SK-N-SH (cell line): Measurements from ENCODE around the gene KAT14. TPM values are rescaled to one million over a fixed set of nuclear protein-coding genes. Genes with fewer than 3 reads are reported as not detected.

Experiments used
- CTCF ChIA-PET: fragments of 300-600, 350-600 bp; formaldehyde crosslinking; extraction: SDS; loops from one replicate; lab custom pipeline; 2021; lab: Yijun Ruan, JAX
- POLR2A ChIA-PET: fragments of 350-600 bp; sonication (Branson Sonifier 250); formaldehyde crosslinking; extraction: SDS; loops from one replicate; lab custom pipeline; 2020; ENCODE audit warnings: antibody characterized with exemption, inconsistent platforms; lab: Yijun Ruan, JAX
- DNase-seq: peaks from one replicate; pipeline ENCODE4 v3.0.0; 2012
- H2AFZ ChIP-seq: fragments of 200-600 bp; sonication (generic); 2 replicates; pipeline ENCODE4 v1.8.1; 2016; ENCODE audit warnings: antibody characterized with exemption, mild to moderate bottlenecking, low read depth
- H3F3A ChIP-seq: fragments of 200-600 bp; sonication (generic); replicated peaks from 2 replicates; pipeline ENCODE3; 2016; ENCODE audit warnings: antibody characterized with exemption, mild to moderate bottlenecking; ENCODE audit not compliant: insufficient read depth
- H3K27ac ChIP-seq, 2 experiments: fragments of 200-500 bp in 1 of 2; fragments of 200-600 bp in 1 of 2; sonication (Bioruptor generic) in 1 of 2; sonication (generic), shearing (Covaris generic) in 1 of 2; 2 replicates each; pipeline versions ENCODE4 v1.5.1 to v1.6.1; 2014 to 2016; ENCODE audit warnings: low read depth in 2 of 2, inconsistent platforms in 1 of 2, low read length in 1 of 2, mild to moderate bottlenecking in 1 of 2, mixed read lengths in 1 of 2
- H3K27me3 ChIP-seq: fragments of 200-600 bp; sonication (generic), shearing (Covaris generic); 2 replicates; pipeline ENCODE4 v1.6.1; 2016; ENCODE audit warnings: mixed run types; ENCODE audit not compliant: insufficient read depth
- H3K36me3 ChIP-seq, 2 experiments: fragments of 200-500 bp in 1 of 2; fragments of 200-600 bp in 1 of 2; sonication (Bioruptor generic) in 1 of 2; sonication (generic) in 1 of 2; replicated peaks in 1 of 2; 2 replicates each; pipeline versions ENCODE3 to v1.5.1; 2014 to 2016; ENCODE audit warnings: low read length in 1 of 2, mild to moderate bottlenecking in 1 of 2; ENCODE audit not compliant: insufficient read depth in 2 of 2, control insufficient read depth in 1 of 2
- H3K4me1 ChIP-seq, 2 experiments: fragments of 200-500 bp in 1 of 2; fragments of 200-600 bp in 1 of 2; sonication (Bioruptor generic) in 1 of 2; sonication (generic), shearing (Covaris generic) in 1 of 2; 2 replicates each; pipeline versions ENCODE4 v1.5.1 to v1.6.1; 2014 to 2016; ENCODE audit warnings: low read depth in 1 of 2, low read length in 1 of 2, mixed run types in 1 of 2; ENCODE audit not compliant: insufficient read depth in 2 of 2, control insufficient read depth in 1 of 2
- H3K4me2 ChIP-seq: fragments of 200-600 bp; sonication (generic), shearing (Covaris generic); 2 replicates; pipeline ENCODE4 v1.6.1; 2017; ENCODE audit warnings: mixed run types
- H3K4me3 ChIP-seq, 2 experiments: fragments of 200-500 bp in 1 of 2; fragments of 200-600 bp in 1 of 2; sonication (Bioruptor generic) in 1 of 2; sonication (generic), shearing (Covaris generic) in 1 of 2; 2 replicates each; pipeline versions ENCODE4 v1.5.1 to v1.8.1; 2014 to 2016; ENCODE audit warnings: low read depth in 2 of 2, inconsistent platforms in 1 of 2, low read length in 1 of 2, mild to moderate bottlenecking in 1 of 2, mixed read lengths in 1 of 2, moderate library complexity in 1 of 2
- H3K79me2 ChIP-seq: fragments of 200-600 bp; sonication (generic); 2 replicates; pipeline ENCODE4 v1.8.1; 2017; ENCODE audit warnings: mild to moderate bottlenecking; ENCODE audit not compliant: insufficient read depth
- H3K9ac ChIP-seq: fragments of 200-600 bp; sonication (generic); 2 replicates; pipeline ENCODE4 v1.6.1; 2017; ENCODE audit warnings: mixed run types
- H3K9me2 ChIP-seq: fragments of 200-600 bp; sonication (generic); 2 replicates; pipeline ENCODE4 v1.6.1; 2017; ENCODE audit warnings: mixed run types
- H3K9me3 ChIP-seq: fragments of 200-600 bp; sonication (generic); 2 replicates; pipeline ENCODE4 v1.6.1; 2017; ENCODE audit warnings: mixed run types, mild to moderate bottlenecking, moderate library complexity
- H4K20me1 ChIP-seq: fragments of 200-600 bp; sonication (generic); 2 replicates; pipeline ENCODE4 v1.6.1; 2017; ENCODE audit warnings: mild to moderate bottlenecking, mixed run types; ENCODE audit not compliant: insufficient read depth
- CHD2 ChIP-seq: fragments of 150-350 bp; IDR thresholded peaks from 2 replicates; pipeline ENCODE4 v1.6.1; 2018; ENCODE audit warnings: low read length; ENCODE audit not compliant: partially characterized antibody
- ELF1 ChIP-seq: IDR thresholded peaks from 2 replicates; pipeline ENCODE4 v1.4.0; 2012
- EP300 ChIP-seq, 2 experiments: IDR thresholded peaks; 2 replicates each; pipeline versions ENCODE4 v1.4.0 to v1.6.1; 2012; ENCODE audit warnings: borderline replicate concordance in 1 of 2, low read depth in 1 of 2, low read length in 1 of 2
- EZH2phosphoT487 ChIP-seq: fragments of 200-600 bp; sonication (generic); IDR thresholded peaks from 2 replicates; pipeline ENCODE4 v1.6.1; 2017; ENCODE audit warnings: low read depth, mixed run types, mild to moderate bottlenecking, antibody characterized with exemption, moderate library complexity, borderline replicate concordance
- FOXJ3 ChIP-seq: sonication (generic); formaldehyde crosslinking; IDR thresholded peaks from 2 replicates; pipeline ENCODE4 v1.5.1; 2020; ENCODE audit warnings: mild to moderate bottlenecking, missing genetic modification reagents
- FOXM1 ChIP-seq: IDR thresholded peaks from 2 replicates; pipeline ENCODE4 v1.4.0; 2012; ENCODE audit warnings: low read depth, mild to moderate bottlenecking
- GABPA ChIP-seq: IDR thresholded peaks from 2 replicates; pipeline ENCODE4 v1.4.0; 2012; ENCODE audit warnings: low read depth, mild to moderate bottlenecking
- GATA2 ChIP-seq: sonication (generic); formaldehyde crosslinking; IDR thresholded peaks from 2 replicates; pipeline ENCODE4 v1.5.0; 2020; ENCODE audit warnings: mild to moderate bottlenecking, missing genetic modification reagents
- IRF3 ChIP-seq: fragments of 150-350 bp; IDR thresholded peaks from 2 replicates; pipeline ENCODE4 v1.6.1; 2016; ENCODE audit warnings: mild to moderate bottlenecking, low read depth, low read length
- JUND ChIP-seq: IDR thresholded peaks from 2 replicates; pipeline ENCODE4 v1.4.0; 2012
- MAX ChIP-seq: IDR thresholded peaks from 2 replicates; pipeline ENCODE4 v1.4.0; 2012; ENCODE audit warnings: low read depth
- MXI1 ChIP-seq: IDR thresholded peaks from 2 replicates; pipeline ENCODE4 v1.6.1; 2012; ENCODE audit warnings: mild to moderate bottlenecking, low read depth, low read length, improper control_type of control experiment
- NFIC ChIP-seq: IDR thresholded peaks from 2 replicates; pipeline ENCODE4 v1.4.0; 2012; ENCODE audit warnings: borderline replicate concordance
- NRF1 ChIP-seq: IDR thresholded peaks from 2 replicates; pipeline ENCODE4 v1.6.1; 2012; ENCODE audit warnings: low read depth, mild to moderate bottlenecking, low read length
- PBX3 ChIP-seq: IDR thresholded peaks from 2 replicates; pipeline ENCODE4; 2012
- RAD21 ChIP-seq: IDR thresholded peaks from 2 replicates; pipeline ENCODE4 v1.6.1; 2012; ENCODE audit warnings: mild to moderate bottlenecking, low read length
- RFX5 ChIP-seq: IDR thresholded peaks from 2 replicates; pipeline ENCODE4 v1.6.1; 2012; ENCODE audit warnings: mild to moderate bottlenecking, improper control_type of control experiment, low read length
- RXRA ChIP-seq: IDR thresholded peaks from 2 replicates; pipeline ENCODE4 v1.4.0; 2012; ENCODE audit warnings: low read depth, mild to moderate bottlenecking, borderline replicate concordance
- SIN3A ChIP-seq: IDR thresholded peaks from 2 replicates; pipeline ENCODE4 v1.6.1; 2012; ENCODE audit warnings: low read depth, mild to moderate bottlenecking, low read length, moderate library complexity, borderline replicate concordance
- SMC3 ChIP-seq: IDR thresholded peaks from 2 replicates; pipeline ENCODE4 v1.6.1; 2012; ENCODE audit warnings: low read depth, low read length, improper control_type of control experiment
- TEAD4 ChIP-seq: IDR thresholded peaks from 2 replicates; pipeline ENCODE4 v1.4.0; 2012; ENCODE audit warnings: mild to moderate bottlenecking, borderline replicate concordance; ENCODE audit not compliant: insufficient read depth
- WGBS: methylation state at CpG from one replicate; pipeline ENCODE4 v1.1.6; 2017; ENCODE audit warnings: low lambda C conversion rate; 5-methylcytosine and 5-hydroxymethylcytosine counted together
- polyA plus RNA-seq, 3 experiments: library from polyadenylated mRNA; depleted of rRNA; stranded (reverse); fragments of >200 nt; gene quantifications; 2 replicates each; pipeline ENCODE4 v1.2.3, GENCODE V29; 2012

Gene KAT14
- polyA plus RNA-seq, 1 of the 3 experiments (the other 2 are of a cell fraction) = 7.3 TPM

GRCh38 chr20:18090477-18090876 lies 47.2 kb upstream of the KAT14 start:
- Histone ChIP-seq H4K20me1 (no peaks in the 10 kb centered on the region), H3F3A (no peaks in the 10 kb centered on the region), H3K4me2 (no peak overlapping the region), H3K9me3 (no peaks in the 10 kb centered on the region), H3K4me1 (no peaks in the 10 kb centered on the region), H3K27me3 (peaks cover 33% of the 10 kb centered on the region; the same call in 1 of the 2 replicates), H3K27ac (no peak overlapping the region), H3K4me3 (no peak overlapping the region), H3K9ac (no peak overlapping the region), H2AFZ (no peak overlapping the region), H3K9me2 (no peaks in the 10 kb centered on the region), H3K36me3 (no peaks in the 10 kb centered on the region), H3K79me2 (no peaks in the 10 kb centered on the region)
- 61% methylated on average over 5 of the region's 10 CpGs for WGBS
- ChIA-PET POLR2A (no interaction called here), CTCF (interaction anchor here (0.7 to 1.1 kb wide), 2 partner anchors 75 to 530 kb away, joined by 3 read pairs; no protein-coding TSS in a partner anchor)
- TF ChIP-seq TEAD4 (no peak), RXRA (no peak), NRF1 (no peak), EZH2phosphoT487 (no peak), ELF1 (no peak), GABPA (no peak), CHD2 (no peak), PBX3 (no peak), MXI1 (no peak), MAX (no peak), EP300 (IDR thresholded peaks at IDR 0.05; ENCODE audit: borderline replicate concordance in 1 of 2, low read depth in 1 of 2, low read length in 1 of 2) (no peak), SIN3A (no peak), GATA2 (CRISPR knock-in tag) (no peak), RAD21 (no peak)
- DNase-seq = no peak

GRCh38 chr20:18091623-18092022 lies 46.0 kb upstream of the KAT14 start:
- 19% methylated on average over 7 of the region's 7 CpGs for WGBS
- H4K20me1 ChIP-seq = no peaks in the 10 kb centered on the region
- DNase-seq = no peak
- H3K9me2 ChIP-seq = no peaks in the 10 kb centered on the region
- H3K36me3 ChIP-seq = no peaks in the 10 kb centered on the region
- POLR2A ChIA-PET = no interaction called here
- TF ChIP-seq PBX3 (no peak), IRF3 (no peak), EZH2phosphoT487 (no peak), RFX5 (no peak), FOXJ3 (CRISPR knock-in tag) (no peak), GATA2 (CRISPR knock-in tag) (no peak), NFIC (no peak), SIN3A (no peak), CHD2 (no peak), EP300 (IDR thresholded peaks at IDR 0.05; ENCODE audit: borderline replicate concordance in 1 of 2, low read depth in 1 of 2, low read length in 1 of 2) (no peak), FOXM1 (no peak), MAX (no peak), RXRA (no peak), RAD21 (no peak), SMC3 (no peak), JUND (no peak)
- H3K27me3 ChIP-seq = peaks cover 33% of the 10 kb centered on the region; the same call in 1 of the 2 replicates
- no peaks in the 10 kb centered on the region for H3F3A ChIP-seq
- H2AFZ ChIP-seq = no peak overlapping the region
- no peaks in the 10 kb centered on the region for H3K79me2 ChIP-seq
- no peaks in the 10 kb centered on the region for H3K4me1 ChIP-seq
- H3K27ac ChIP-seq = no peak overlapping the region
- CTCF ChIA-PET = interaction anchor here (0.7 kb wide), 1 partner anchor 17 kb away, joined by 3 read pairs; no protein-coding TSS in a partner anchor
- H3K4me2 ChIP-seq = no peak overlapping the region
- H3K9ac ChIP-seq = no peak overlapping the region
- H3K9me3 ChIP-seq = no peaks in the 10 kb centered on the region
- no peak overlapping the region for H3K4me3 ChIP-seq
